GM23338 (cell line): ENCODE measurements around the gene TGFBR3. TPM values are rescaled to one million over a fixed set of nuclear protein-coding genes. Genes with fewer than 3 reads are reported as not detected.

Source experiments
- ATAC-seq: fragments of 200-7000 bp; cut with Tn5 transposase; 3 replicates; pipeline ENCODE4 v1.9.1; 2020
- DNase-seq: peaks from one replicate; pipeline ENCODE4 v3.0.0-alpha.2; 2015; ENCODE audit warnings: low spot score
- H2AFZ ChIP-seq: fragments of 200-600 bp; sonication (generic); 2 replicates; pipeline ENCODE4 v1.8.0; 2016; ENCODE audit warnings: antibody characterized with exemption, mild to moderate bottlenecking, moderate library complexity
- H3F3A ChIP-seq: fragments of 200-600 bp; sonication (generic); replicated peaks from 2 replicates; pipeline ENCODE4 v1.8.0; 2017; ENCODE audit warnings: antibody characterized with exemption, mixed run types, low read depth
- H3K27ac ChIP-seq: fragments of 200-600 bp; sonication (generic); 2 replicates; pipeline ENCODE4 v1.6.1; 2016; ENCODE audit warnings: low read depth
- H3K27me3 ChIP-seq: fragments of 200-600 bp; sonication (generic); 2 replicates; pipeline ENCODE4 v1.8.0; 2016; ENCODE audit warnings: mild to moderate bottlenecking, mixed run types, moderate library complexity; ENCODE audit not compliant: insufficient read depth
- H3K36me3 ChIP-seq: fragments of 200-600 bp; sonication (generic); 2 replicates; pipeline ENCODE4 v1.8.0; 2016; ENCODE audit warnings: mild to moderate bottlenecking; ENCODE audit not compliant: insufficient read depth
- H3K4me1 ChIP-seq: fragments of 200-600 bp; sonication (generic); 2 replicates; pipeline ENCODE4 v1.8.0; 2016; ENCODE audit warnings: mild to moderate bottlenecking, moderate library complexity; ENCODE audit not compliant: insufficient read depth
- H3K4me2 ChIP-seq: fragments of 200-600 bp; sonication (generic); 2 replicates; pipeline ENCODE4 v1.7.1; 2017; ENCODE audit warnings: mixed run types
- H3K4me3 ChIP-seq: fragments of 200-600 bp; sonication (generic); 2 replicates; pipeline ENCODE4 v1.6.1; 2016; ENCODE audit warnings: mixed run types
- H3K79me2 ChIP-seq: fragments of 200-600 bp; sonication (generic); replicated peaks from 2 replicates; pipeline ENCODE4 v1.8.0; 2017; ENCODE audit warnings: mild to moderate bottlenecking; ENCODE audit not compliant: insufficient read depth
- H3K9me2 ChIP-seq: fragments of 200-600 bp; sonication (generic); 2 replicates; pipeline ENCODE4 v1.8.0; 2017; ENCODE audit not compliant: insufficient read depth
- H4K20me1 ChIP-seq: fragments of 200-600 bp; sonication (generic); replicated peaks from 2 replicates; pipeline ENCODE4 v1.8.0; 2017; ENCODE audit warnings: mild to moderate bottlenecking; ENCODE audit not compliant: insufficient read depth
- H3K27ac Mint-ChIP-seq: 2 replicates; pipeline ENCODE4 v1.8.0; 2020; ENCODE audit warnings: inconsistent platforms, mild to moderate bottlenecking, moderate library complexity, mixed read lengths
- H3K27me3 Mint-ChIP-seq: 3 replicates; pipeline ENCODE4 v1.8.0; 2022; ENCODE audit warnings: low read depth, mild to moderate bottlenecking, moderate library complexity, mixed read lengths, inconsistent platforms; ENCODE audit not compliant: insufficient read depth, poor library complexity
- H3K36me3 Mint-ChIP-seq: 3 replicates; pipeline ENCODE4 v1.8.0; 2021; ENCODE audit warnings: low read depth, mild to moderate bottlenecking, inconsistent platforms, moderate library complexity, mixed read lengths
- H3K4me1 Mint-ChIP-seq: 3 replicates; pipeline ENCODE4 v1.8.0; 2020; ENCODE audit warnings: mild to moderate bottlenecking, inconsistent platforms, mixed read lengths
- H3K4me3 Mint-ChIP-seq: 3 replicates; pipeline ENCODE4 v1.8.0; 2021; ENCODE audit warnings: moderate library complexity, mild to moderate bottlenecking, inconsistent platforms, mixed read lengths
- H3K9me3 Mint-ChIP-seq: 3 replicates; pipeline ENCODE4 v1.8.0; 2020; ENCODE audit warnings: moderate library complexity, mild to moderate bottlenecking, inconsistent platforms, mixed read lengths
- CREB1 ChIP-seq: fragments of 250-450 bp; sonication (Bioruptor Pico); IDR thresholded peaks from 2 replicates; pipeline ENCODE4 v1.5.0; 2020; ENCODE audit warnings: low read depth, mild to moderate bottlenecking, moderate library complexity
- EZH2phosphoT487 ChIP-seq: fragments of 200-600 bp; sonication (generic); IDR thresholded peaks from one replicate; pipeline ENCODE4 v1.8.1; 2018; ENCODE audit warnings: antibody characterized with exemption; ENCODE audit not compliant: unreplicated experiment
- JUNB ChIP-seq: IDR thresholded peaks from one replicate; pipeline ENCODE4 v1.6.1; 2016; ENCODE audit warnings: antibody characterized with exemption; ENCODE audit not compliant: unreplicated experiment
- NANOG ChIP-seq: IDR thresholded peaks from 2 replicates; pipeline ENCODE4 v1.6.1; 2016; ENCODE audit warnings: antibody characterized with exemption, borderline replicate concordance
- POLR2AphosphoS5 ChIP-seq: IDR thresholded peaks from 2 replicates; pipeline ENCODE4 v1.6.1; 2016; ENCODE audit warnings: antibody characterized with exemption, low read depth
- STAT1 ChIP-seq: IDR thresholded peaks from one replicate; pipeline ENCODE4 v1.6.1; 2016; ENCODE audit warnings: antibody characterized with exemption; ENCODE audit not compliant: unreplicated experiment
- ZNF114 ChIP-seq: fragments of 250-450 bp; sonication (Bioruptor Pico); IDR thresholded peaks from 2 replicates; pipeline ENCODE4 v1.5.0; 2020; ENCODE audit warnings: mild to moderate bottlenecking, moderate library complexity
- ZNF331 ChIP-seq: fragments of 250-450 bp; sonication (Bioruptor Pico); IDR thresholded peaks from 2 replicates; pipeline ENCODE4 v1.5.0; 2020; ENCODE audit warnings: low read depth, mild to moderate bottlenecking, moderate library complexity
- polyA plus RNA-seq: library from polyadenylated mRNA; unstranded; fragments of >200 nt; fragmentation: Nextera tagmentation; extraction: Ambion mirVana; gene quantifications from 2 replicates; pipeline ENCODE4 v1.2.1, GENCODE V29; 2016
- total RNA-seq: library from RNA; depleted of rRNA; stranded (reverse); fragments of >200 nt; shearing (Covaris generic); gene quantifications from 2 replicates; pipeline ENCODE4 v1.2.3, GENCODE V29; 2014
- TF ChIP-seq, protein P1 (sequence below), 2 experiments: fragments of 200-600 bp in 1 of 2; sonication (generic) in 1 of 2; conservative IDR thresholded peaks; 2 replicates each; pipeline versions ENCODE4 v1.5.1 to v1.6.1; 2016 to 2017; ENCODE audit warnings: antibody characterized with exemption in 2 of 2, low read depth in 2 of 2, mild to moderate bottlenecking in 2 of 2, moderate library complexity in 1 of 2
- TF ChIP-seq, protein P2 (sequence below): IDR thresholded peaks from 2 replicates; pipeline ENCODE4 v1.6.1; 2016; ENCODE audit warnings: antibody characterized with exemption
- TF ChIP-seq, protein P3 (sequence below): fragments of 250-450 bp; sonication (Bioruptor Pico); IDR thresholded peaks from 2 replicates; pipeline ENCODE4 v1.5.0; 2020; ENCODE audit warnings: mild to moderate bottlenecking, moderate library complexity

Gene TGFBR3
- total and polyA plus RNA-seq, 2 experiments from 2014 or later = 1.7 to 2.9 TPM

DNA sequence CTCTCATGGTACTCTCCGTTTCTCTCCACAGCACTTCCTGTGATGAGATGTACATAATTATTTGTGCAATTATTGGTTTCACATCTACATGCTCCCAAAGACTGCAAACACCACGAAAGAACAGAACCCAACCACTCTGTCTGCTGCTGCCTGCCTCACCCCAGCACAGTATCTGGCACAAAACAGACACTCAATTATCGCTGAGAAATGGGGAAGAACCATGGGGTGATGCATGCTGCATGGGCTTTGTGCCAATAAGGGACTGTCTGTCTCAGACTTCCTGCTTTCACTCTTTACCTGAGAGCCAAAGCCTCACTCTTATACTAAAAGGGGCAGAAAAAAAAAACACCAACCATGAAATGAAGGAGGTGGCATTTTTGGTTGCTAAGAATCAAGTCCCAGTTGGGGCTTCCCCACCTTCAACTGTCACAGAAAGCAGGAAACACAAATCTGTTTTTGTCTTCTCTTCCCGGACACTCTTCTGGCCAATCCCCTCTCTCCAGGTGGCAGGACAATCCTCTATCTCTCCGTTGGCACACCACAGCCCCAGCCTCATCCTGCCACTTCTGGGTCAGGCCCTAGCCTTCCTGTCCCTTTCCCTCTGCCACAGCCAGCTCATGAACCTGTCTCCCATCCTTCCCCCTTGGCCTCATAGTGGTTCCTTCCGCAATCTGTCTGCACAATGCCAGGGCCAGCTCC is 82.0 kb downstream of the TGFBR3 start (continued):
- TF ChIP-seq, protein P1, sequence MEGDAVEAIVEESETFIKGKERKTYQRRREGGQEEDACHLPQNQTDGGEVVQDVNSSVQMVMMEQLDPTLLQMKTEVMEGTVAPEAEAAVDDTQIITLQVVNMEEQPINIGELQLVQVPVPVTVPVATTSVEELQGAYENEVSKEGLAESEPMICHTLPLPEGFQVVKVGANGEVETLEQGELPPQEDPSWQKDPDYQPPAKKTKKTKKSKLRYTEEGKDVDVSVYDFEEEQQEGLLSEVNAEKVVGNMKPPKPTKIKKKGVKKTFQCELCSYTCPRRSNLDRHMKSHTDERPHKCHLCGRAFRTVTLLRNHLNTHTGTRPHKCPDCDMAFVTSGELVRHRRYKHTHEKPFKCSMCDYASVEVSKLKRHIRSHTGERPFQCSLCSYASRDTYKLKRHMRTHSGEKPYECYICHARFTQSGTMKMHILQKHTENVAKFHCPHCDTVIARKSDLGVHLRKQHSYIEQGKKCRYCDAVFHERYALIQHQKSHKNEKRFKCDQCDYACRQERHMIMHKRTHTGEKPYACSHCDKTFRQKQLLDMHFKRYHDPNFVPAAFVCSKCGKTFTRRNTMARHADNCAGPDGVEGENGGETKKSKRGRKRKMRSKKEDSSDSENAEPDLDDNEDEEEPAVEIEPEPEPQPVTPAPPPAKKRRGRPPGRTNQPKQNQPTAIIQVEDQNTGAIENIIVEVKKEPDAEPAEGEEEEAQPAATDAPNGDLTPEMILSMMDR (conservative IDR thresholded peaks at IDR 0.05; ENCODE audit: low read depth in 2 of 2) = no peak
- TF ChIP-seq STAT1 (no peak), NANOG (no peak), POLR2AphosphoS5 (no peak), ZNF114 (CRISPR knock-in tag) (no peak), EZH2phosphoT487 (no peak)
- TF ChIP-seq, protein P2, sequence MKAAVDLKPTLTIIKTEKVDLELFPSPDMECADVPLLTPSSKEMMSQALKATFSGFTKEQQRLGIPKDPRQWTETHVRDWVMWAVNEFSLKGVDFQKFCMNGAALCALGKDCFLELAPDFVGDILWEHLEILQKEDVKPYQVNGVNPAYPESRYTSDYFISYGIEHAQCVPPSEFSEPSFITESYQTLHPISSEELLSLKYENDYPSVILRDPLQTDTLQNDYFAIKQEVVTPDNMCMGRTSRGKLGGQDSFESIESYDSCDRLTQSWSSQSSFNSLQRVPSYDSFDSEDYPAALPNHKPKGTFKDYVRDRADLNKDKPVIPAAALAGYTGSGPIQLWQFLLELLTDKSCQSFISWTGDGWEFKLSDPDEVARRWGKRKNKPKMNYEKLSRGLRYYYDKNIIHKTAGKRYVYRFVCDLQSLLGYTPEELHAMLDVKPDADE = no peak

DNA sequence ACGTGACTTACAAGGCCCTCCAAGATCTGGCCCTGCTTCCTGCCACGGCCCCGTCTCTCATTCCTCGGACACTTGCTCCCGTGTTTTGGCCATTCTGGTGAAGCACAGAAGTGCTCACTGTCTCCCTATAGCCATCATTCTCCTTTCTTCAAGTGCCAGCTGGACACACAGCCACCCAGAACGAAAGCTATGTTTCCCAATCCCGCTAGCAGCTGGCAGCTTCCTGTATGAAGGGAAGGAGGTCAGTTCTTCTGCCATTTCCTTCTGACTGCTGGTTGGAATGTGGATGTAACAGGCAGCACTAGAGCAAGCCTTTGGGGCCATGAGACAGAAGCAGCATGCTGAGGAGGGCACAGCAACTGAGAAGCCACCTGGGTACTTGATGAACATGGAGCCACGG is 82.8 kb downstream of the TGFBR3 start:
- H3K27ac ChIP-seq = no peak overlapping the region
- H3K4me2 ChIP-seq = no peak overlapping the region
- no peaks in the 10 kb centered on the region; the same call in 1 of the 2 replicates for H3K9me2 ChIP-seq
- Mint-ChIP-seq H3K27ac (no peak overlapping the region), H3K27me3 (peaks cover 6% of the 10 kb centered on the region), H3K36me3 (no peaks in the 10 kb centered on the region; the same call in 2 of the 3 replicates), H3K4me1 (peaks cover 20% of the 10 kb centered on the region), H3K4me3 (no peak overlapping the region), H3K9me3 (no peaks in the 10 kb centered on the region)
- H3K4me1 ChIP-seq = 0 out of 2 replicates have a peak, but pooled peaks cover 3% of the 10 kb centered on the region
- ATAC-seq (no peak), DNase-seq (no peak)
- no peaks in the 10 kb centered on the region for H3F3A ChIP-seq
- TF ChIP-seq POLR2AphosphoS5 = no peak
- TF ChIP-seq NANOG = no peak
- no peak for TF ChIP-seq ZNF114 (CRISPR knock-in tag)
- TF ChIP-seq, protein P3, sequence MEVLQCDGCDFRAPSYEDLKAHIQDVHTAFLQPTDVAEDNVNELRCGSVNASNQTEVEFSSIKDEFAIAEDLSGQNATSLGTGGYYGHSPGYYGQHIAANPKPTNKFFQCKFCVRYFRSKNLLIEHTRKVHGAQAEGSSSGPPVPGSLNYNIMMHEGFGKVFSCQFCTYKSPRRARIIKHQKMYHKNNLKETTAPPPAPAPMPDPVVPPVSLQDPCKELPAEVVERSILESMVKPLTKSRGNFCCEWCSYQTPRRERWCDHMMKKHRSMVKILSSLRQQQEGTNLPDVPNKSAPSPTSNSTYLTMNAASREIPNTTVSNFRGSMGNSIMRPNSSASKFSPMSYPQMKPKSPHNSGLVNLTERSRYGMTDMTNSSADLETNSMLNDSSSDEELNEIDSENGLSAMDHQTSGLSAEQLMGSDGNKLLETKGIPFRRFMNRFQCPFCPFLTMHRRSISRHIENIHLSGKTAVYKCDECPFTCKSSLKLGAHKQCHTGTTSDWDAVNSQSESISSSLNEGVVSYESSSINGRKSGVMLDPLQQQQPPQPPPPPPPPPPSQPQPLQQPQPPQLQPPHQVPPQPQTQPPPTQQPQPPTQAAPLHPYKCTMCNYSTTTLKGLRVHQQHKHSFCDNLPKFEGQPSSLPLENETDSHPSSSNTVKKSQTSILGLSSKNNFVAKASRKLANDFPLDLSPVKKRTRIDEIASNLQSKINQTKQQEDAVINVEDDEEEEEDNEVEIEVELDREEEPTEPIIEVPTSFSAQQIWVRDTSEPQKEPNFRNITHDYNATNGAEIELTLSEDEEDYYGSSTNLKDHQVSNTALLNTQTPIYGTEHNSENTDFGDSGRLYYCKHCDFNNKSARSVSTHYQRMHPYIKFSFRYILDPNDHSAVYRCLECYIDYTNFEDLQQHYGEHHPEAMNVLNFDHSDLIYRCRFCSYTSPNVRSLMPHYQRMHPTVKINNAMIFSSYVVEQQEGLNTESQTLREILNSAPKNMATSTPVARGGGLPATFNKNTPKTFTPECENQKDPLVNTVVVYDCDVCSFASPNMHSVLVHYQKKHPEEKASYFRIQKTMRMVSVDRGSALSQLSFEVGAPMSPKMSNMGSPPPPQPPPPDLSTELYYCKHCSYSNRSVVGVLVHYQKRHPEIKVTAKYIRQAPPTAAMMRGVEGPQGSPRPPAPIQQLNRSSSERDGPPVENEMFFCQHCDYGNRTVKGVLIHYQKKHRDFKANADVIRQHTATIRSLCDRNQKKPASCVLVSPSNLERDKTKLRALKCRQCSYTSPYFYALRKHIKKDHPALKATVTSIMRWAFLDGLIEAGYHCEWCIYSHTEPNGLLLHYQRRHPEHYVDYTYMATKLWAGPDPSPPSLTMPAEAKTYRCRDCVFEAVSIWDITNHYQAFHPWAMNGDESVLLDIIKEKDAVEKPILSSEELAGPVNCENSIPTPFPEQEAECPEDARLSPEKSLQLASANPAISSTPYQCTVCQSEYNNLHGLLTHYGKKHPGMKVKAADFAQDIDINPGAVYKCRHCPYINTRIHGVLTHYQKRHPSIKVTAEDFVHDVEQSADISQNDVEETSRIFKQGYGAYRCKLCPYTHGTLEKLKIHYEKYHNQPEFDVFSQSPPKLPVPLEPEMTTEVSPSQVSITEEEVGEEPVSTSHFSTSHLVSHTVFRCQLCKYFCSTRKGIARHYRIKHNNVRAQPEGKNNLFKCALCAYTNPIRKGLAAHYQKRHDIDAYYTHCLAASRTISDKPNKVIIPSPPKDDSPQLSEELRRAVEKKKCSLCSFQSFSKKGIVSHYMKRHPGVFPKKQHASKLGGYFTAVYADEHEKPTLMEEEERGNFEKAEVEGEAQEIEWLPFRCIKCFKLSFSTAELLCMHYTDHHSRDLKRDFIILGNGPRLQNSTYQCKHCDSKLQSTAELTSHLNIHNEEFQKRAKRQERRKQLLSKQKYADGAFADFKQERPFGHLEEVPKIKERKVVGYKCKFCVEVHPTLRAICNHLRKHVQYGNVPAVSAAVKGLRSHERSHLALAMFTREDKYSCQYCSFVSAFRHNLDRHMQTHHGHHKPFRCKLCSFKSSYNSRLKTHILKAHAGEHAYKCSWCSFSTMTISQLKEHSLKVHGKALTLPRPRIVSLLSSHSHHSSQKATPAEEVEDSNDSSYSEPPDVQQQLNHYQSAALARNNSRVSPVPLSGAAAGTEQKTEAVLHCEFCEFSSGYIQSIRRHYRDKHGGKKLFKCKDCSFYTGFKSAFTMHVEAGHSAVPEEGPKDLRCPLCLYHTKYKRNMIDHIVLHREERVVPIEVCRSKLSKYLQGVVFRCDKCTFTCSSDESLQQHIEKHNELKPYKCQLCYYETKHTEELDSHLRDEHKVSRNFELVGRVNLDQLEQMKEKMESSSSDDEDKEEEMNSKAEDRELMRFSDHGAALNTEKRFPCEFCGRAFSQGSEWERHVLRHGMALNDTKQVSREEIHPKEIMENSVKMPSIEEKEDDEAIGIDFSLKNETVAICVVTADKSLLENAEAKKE = no peak
- TF ChIP-seq, protein P1 (conservative IDR thresholded peaks at IDR 0.05; ENCODE audit: low read depth in 2 of 2) = no peak
- TF ChIP-seq ZNF331 (CRISPR knock-in tag) = no peak
- TF ChIP-seq CREB1 (CRISPR knock-in tag) = no peak
- no peak for TF ChIP-seq JUNB
- no peaks in the 10 kb centered on the region for H3K79me2 ChIP-seq
- no peaks in the 10 kb centered on the region for H4K20me1 ChIP-seq
- H3K36me3 ChIP-seq = no peaks in the 10 kb centered on the region
- H3K4me3 ChIP-seq = no peak overlapping the region
- H2AFZ ChIP-seq = no peak overlapping the region
- no peaks in the 10 kb centered on the region for H3K27me3 ChIP-seq
